ENCODE results near the gene DDHD1.
"Not testable (repeated sequence)": the region's sequence is repeated elsewhere in the genome, so short reads cannot be mapped to it uniquely, and the experiment has no call there.

DNA sequence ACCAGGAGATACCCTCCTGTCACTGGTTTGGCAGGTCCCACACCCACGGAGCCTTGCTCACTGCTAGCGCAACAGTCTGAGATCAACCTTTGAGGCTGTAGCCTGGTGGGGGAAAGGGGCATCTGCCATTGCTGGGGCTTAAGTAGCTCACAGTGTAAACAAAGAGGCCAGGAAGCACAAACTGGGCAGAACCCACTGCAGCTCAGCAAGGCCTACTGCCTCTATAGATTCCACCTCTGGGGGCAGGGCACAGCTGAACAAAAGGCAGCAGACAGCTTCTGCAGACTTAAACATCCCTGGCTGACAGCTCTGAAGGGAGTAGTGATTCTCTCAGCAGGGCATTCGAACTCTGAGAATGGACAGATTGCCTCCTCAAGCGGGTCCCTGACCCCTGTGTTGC lies 35.6 kb downstream of the DDHD1 start:
- TF ChIP-seq, protein P1, sequence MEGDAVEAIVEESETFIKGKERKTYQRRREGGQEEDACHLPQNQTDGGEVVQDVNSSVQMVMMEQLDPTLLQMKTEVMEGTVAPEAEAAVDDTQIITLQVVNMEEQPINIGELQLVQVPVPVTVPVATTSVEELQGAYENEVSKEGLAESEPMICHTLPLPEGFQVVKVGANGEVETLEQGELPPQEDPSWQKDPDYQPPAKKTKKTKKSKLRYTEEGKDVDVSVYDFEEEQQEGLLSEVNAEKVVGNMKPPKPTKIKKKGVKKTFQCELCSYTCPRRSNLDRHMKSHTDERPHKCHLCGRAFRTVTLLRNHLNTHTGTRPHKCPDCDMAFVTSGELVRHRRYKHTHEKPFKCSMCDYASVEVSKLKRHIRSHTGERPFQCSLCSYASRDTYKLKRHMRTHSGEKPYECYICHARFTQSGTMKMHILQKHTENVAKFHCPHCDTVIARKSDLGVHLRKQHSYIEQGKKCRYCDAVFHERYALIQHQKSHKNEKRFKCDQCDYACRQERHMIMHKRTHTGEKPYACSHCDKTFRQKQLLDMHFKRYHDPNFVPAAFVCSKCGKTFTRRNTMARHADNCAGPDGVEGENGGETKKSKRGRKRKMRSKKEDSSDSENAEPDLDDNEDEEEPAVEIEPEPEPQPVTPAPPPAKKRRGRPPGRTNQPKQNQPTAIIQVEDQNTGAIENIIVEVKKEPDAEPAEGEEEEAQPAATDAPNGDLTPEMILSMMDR (conservative IDR thresholded peaks at IDR 0.05; ENCODE audit: low read depth, low read length) = not testable (repeated sequence)
- not testable (repeated sequence) for TF ChIP-seq EZH2phosphoT487 (IDR thresholded peaks at IDR 0.05; ENCODE audit: borderline replicate concordance, low read length); EZH2 (IDR thresholded peaks at IDR 0.05; ENCODE audit: low read length, unreplicated experiment)
